Renal pelvis (tissue), 4 donors: ENCODE data around the gene CCN5. TPM values are rescaled to one million over a fixed set of nuclear protein-coding genes. Genes with fewer than 3 reads are reported as not detected.
A peak's percentile ranks its signal among the peaks of the same experiment; 100 is the strongest.

Experiments
- DNase-seq: peaks from one replicate; pipeline ENCODE4 v3.0.0-alpha.2; 2013
- polyA plus RNA-seq, 3 donors: library from polyadenylated mRNA; unstranded; fragments of 120-200 nt; gene quantifications; one replicate each; pipeline ENCODE4 v1.2.1, GENCODE V29; 2013; ENCODE audit not compliant: insufficient read length in 3 of 3

The CCN5 gene
- polyA plus RNA-seq, 3 donors, result 0.10 to 0.22 (median 0.13) TPM

DNA sequence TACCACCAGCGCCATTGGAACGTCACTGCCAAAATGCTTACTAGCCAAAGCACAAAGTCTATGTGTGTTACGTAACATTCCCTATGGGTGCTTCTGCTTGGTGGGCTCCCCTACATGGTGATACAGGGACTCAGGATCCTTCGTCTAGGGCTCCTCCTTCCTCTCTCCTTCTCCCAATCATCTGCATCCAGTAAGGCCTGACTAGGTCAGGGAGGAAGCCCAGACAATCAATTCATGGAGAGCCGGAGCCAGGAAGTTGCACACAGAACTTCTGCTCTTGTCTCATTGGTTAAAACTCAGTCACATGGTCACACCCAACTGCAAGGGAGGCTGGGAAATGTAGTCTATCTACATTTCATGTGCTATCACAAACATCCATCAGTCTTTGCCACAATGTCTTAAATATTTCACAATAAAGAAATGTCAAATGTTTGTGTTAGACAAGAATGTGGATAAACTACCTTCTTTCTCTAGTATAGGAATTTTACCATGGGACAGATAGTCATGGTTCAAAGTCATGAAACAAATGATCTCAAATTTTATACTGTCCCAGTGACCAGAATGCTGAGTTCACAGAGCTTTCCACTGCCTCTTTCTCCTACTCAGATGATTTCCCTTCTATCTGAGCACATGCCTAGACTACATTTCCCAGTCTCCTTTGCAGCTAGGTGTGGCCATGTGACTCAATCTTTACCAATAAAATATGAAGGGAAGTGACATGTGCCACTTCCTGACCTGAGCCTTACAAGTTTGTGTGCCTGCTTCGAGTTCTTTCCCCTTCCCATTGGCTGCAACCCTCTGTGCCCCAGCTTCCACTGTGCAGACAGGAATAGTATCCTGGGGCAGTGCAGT lies 21.2 kb downstream of the CCN5 start:
- DNase-seq, result peak; percentile 30

DNA sequence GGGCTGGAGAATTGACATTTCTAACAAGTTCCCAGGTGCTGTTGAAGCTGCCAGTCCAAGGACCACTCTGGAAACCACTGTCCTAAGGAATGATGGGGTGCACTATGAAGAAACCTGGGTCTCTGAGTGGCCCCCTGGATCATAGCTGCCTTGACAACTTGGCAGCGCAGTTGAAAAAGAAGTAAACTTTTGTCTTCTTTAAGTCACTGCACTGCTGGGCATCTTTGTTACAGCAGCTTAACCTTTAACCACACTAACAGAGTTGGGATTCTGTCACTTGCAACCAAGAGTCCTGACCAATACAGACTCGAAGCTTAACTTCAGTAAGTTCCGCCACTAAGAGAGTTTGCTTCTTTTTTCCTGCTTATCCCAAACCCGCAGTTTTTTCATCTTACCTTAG lies 21.9 kb downstream of the CCN5 start:
- DNase-seq, result no peak

DNA sequence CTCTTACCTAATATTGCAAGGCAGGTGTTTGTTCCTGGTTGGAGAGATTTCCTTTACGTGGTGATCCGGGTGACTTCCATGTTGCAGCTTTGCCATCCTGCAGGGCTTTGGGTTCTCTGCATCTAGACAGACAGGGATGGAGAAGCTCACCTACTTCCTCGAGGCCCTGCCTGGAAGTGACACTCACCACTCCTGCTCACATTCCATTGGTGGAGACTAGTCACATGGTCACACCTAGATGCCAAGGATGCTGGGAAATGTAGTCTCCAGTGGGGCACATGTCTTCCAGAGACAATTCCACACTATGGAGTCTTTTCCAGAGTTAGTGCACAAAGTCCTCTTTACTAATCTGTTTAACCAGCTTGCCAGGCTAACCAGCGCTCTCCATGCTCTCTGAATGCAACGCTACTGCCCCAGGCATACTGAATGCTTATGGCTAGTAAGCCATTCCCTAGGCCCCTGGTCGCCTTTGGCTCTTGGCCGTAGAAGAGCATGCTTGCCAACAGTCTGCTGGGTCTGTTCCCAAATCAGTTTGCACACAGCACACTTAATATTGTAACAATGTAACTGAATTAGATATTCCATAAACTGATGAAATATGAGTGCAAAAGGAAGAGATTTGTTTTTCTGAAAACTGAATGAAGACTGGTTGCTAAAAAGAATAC lies 23.8 kb downstream of the CCN5 start:
- peak; percentile 51 for DNase-seq

GRCh38 chr20:44739942-44740341 lies 24.8 kb downstream of the CCN5 start:
- no peak for DNase-seq

DNA sequence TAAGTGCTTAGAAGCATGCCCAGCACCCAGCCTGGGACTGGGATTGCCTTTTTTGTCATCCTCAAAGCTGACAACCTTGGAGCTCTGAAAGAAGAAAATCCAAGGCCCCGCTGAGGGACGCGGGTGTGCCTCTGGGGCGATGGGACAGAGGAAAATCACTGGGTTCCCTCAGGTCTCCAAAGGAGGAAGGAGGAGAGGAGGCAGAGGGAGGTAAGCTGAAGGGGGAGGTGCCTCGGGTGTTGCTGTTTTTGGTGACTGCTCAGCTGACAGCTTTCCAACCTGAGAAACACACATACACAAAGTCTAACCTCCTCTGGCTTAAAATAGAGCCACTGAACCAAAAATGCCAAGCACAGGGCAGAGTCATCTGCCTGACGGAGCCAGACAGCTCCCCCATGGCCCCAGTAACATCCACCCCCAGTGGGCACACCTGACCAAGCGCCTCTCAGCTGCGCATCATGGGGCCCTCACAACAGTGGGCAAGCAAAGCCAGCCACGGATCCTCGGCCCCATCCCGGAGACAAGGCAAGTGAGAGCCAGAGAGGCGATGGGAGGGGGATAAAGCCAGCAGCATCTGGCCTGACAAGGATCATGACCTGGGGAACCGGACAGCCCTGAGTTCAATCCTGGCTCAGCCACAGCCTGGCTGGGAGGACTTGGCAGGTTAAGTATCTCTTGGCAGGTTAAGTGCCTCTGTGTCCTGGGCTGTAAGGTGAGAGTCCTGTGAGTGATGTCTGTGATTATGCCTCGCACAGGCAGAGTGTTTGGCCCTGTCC lies 27.3 kb downstream of the CCN5 start:
- no peak for DNase-seq

DNA sequence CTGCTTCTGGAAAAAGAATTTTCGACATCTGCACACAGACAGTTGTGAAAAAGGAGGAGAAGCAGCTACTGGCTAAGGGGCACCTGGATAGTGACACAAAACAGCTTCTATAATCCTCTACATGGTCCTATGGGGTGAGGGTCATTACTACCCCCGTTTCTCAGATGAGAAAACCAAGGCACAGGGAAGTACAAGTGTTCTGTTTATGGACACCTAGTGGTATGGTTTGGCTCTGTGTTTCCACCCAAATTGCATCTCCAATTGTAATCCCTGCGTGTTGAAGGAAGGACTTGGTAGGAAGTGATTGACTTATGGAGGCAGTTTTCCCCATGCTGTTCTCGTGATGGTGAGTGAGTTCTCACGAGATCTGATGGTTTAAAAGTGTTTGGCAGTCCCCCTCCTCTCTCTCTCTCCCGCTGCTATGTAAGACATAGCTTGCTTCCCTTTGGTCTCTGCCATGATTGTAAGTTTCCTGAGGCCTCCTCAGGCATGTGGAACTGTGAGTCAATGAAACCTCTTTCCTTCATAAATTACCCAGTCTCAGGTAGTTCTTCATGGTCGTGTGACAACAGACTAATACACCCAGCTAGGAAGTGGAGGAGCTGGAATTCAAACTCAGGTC lies 28.0 kb downstream of the CCN5 start:
- DNase-seq, result no peak

DNA sequence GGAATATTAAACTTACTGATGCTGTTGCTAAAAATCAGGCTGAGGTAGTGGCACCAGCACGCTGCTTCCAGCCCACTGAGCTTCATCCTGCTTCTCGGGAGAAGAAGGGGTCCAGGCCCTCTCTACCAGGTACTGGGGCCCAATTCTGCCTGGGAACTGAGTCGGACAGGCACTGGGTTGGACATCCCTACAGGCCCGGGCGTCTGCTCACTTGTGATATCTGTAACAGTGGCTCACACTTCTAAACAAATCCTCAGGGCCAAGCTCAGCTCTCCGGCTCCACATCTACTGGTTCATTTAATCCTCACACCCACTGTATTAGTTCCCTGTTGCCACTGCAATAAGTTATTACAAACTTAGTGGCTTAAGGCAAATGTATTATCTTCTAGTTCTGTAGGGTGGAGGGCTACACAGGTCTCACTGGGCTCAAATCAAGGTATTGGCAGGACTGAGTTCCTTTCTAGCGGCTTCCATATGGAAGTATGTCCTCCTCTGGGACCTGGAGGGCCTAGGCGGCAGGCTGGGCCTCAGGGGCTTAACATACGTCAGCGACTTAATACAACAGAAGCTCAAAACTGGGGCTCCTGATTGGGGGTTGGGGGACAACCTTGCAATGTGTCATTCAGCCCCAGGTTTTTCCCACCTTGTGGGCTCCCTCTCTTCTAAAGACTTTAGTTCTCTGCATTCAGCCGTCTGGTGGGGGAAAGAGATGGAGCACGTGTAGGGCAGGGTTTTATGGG lies 28.9 kb downstream of the CCN5 start:
- no peak for DNase-seq

DNA sequence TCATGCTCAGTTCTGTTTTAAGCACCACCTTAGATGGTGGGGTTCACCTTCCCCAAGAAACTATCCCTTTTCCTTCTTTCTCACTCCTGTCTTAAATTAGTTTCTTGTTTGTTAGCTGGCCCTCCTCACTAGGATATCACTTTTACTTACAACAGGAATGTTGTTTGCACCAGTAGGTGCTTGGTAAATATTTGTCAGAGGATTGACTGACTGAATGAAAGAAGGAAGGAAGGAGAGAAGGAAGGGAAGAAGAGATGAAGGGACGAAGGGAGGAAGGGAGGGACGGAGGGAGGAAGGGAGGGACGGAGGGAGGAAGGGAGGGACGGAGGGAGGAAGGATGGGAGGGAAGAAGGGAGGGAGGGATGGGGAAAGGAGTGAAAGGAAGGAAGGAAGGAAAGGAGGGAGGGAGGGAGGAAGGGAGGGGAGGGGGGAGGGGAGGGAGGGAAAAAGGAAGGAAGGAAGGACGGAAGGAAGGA lies 30.0 kb downstream of the CCN5 start:
- DNase-seq, result no peak

DNA sequence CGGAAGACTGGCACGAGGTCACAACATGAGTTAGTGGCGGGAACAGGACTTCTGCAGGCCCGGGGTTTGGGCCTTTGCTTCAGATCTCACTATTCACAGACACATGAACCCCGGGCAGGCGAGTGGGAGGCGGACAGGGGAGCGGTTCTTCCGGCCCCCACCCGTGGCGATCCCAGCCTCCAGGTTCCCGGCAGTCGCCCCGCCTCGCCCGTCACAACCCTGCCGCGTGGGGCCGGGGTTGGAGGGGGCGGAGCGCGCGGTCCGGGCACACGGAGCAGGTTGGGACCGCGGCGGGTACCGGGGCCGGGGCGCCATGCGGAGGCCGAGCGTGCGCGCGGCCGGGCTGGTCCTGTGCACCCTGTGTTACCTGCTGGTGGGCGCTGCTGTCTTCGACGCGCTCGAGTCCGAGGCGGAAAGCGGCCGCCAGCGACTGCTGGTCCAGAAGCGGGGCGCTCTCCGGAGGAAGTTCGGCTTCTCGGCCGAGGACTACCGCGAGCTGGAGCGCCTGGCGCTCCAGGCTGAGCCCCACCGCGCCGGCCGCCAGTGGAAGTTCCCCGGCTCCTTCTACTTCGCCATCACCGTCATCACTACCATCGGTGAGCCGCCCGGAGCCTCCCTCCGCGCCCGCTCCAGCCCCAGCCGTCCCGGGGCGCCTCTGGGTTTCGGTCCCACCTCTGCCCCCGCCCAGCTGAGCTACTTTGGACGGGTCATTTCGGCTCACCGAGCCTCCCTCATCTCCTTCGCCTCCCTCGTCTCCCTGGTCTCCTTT lies 30.6 kb downstream of the CCN5 start, which contains the start of gene KCNK15:
KCNK15 (plus strand) TSS at position 268 of the 769 bp plus-strand sequence; CDS start at position 314, 46 bp downstream.
- DNase-seq, result peak; percentile 17

- DNase-seq, result no peak
These were observed 31.4 kb downstream of the CCN5 start for GRCh38 chr20:44746367-44747165.

GRCh38 chr20:44747166-44748004 lies 32.2 kb downstream of the CCN5 start:
- peak; percentile 72 for DNase-seq

GRCh38 chr20:44748005-44748370 lies 32.8 kb downstream of the CCN5 start:
- DNase-seq, result no peak

GRCh38 chr20:44750081-44750805 lies 35.1 kb downstream of the CCN5 start:
- DNase-seq, result no peak

DNA sequence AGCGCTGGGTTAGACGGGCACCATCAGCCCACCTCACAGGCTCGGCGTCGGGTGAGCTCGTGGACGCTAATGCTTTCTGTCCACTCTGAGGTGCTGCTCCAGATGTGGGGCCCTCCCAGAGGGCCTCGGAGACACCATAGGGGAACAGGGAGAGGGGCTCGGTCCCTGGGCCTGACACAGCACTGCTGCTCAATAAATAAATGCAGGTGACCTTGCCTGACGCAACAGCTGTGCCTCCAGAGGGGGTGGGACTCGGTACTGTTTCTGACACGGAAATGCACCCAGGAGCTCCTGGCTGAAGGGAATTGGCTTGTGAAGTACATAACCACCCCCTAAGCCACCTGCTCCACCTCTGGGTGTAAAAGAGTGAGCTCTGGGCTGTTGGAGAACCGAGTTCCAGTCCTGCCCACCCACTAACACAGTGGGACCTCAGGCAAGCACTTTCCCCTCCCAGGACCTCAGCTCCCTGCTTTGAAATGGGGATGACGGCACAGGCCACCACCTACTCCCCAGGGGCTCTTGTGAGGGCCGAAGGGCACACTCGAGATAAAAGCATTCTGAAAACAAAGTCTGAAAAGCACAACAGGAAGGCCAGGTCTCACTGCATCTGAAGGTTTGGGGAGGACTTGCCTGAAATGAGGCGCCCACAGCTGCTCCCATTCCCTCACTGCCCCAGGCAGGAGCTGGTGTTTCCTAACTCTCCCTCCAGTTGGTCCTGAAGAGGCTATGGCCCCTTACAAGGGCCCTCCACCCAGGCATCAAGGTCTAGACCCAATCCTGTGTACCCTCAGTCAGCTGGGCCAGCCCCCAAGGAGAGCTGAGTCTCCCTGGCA lies 37.1 kb downstream of the CCN5 start:
- no peak for DNase-seq

GRCh38 chr20:44754554-44754953 lies 39.4 kb downstream of the CCN5 start:
- DNase-seq, result no peak

DNA sequence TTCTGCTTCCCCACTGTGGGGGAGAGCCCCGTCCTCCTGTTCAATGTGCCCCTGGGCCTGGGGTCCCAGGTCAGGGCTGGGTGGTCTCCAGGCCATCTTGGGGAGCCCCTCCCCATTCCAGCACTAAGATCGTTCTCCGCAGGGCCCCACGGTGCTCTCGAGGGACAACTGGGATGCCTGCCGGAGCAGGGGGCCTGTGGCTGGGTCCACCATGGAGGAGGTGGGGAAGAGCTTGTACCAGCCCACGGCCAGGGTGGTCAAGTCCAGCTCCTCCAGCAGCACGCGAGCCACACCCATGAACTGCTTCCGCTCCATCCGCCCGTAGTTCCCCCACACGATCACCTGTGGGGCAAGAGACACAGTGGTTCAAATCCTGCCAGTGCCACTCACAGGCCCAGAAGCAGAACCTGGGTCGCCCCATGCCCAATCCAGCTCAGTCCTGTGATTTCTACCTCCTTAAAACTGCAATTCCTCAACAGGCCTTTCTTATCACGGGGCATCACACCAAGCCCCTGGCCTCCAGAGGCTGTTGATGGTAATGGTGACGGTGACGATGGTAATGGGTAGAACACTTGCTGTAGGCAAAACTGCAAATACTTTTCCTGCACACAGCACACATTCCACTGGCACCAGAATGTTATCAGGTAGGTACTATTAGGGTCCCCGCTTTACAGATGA lies 41.0 kb downstream of the CCN5 start:
- no peak for DNase-seq
